Activated T-helper 1 cell treated with anti-CD3 and anti-CD28 coated beads, Interleukin-12 subunit alpha, Interleukin-12 subunit beta, Interleukin-2, Interleukin-4 antibody, amounts not matched to agents 30 ng/mL and 10 ng/mL and 1 ng/mL, durations not matched to agents 14 hours and 24 hours and 36 hours (primary cell): ENCODE measurements around the gene TUBB8. TPM values are rescaled to one million over a fixed set of nuclear protein-coding genes. Genes with fewer than 3 reads are reported as not detected.

Experiments used
- DNase-seq: peaks from one replicate; pipeline ENCODE4 v3.0.0; 2021; ENCODE audit warnings: low spot score
- H3K27ac Mint-ChIP-seq: one replicate; pipeline ENCODE4 v1.8.0; 2021; ENCODE audit warnings: mild to moderate bottlenecking, mixed read lengths
- H3K27me3 Mint-ChIP-seq: one replicate; pipeline ENCODE4 v1.8.0; 2022; ENCODE audit warnings: mild to moderate bottlenecking, moderate library complexity, mixed read lengths; ENCODE audit not compliant: insufficient read depth
- H3K36me3 Mint-ChIP-seq: one replicate; pipeline ENCODE4 v1.8.0; 2021; ENCODE audit warnings: low read depth, mixed read lengths
- H3K4me1 Mint-ChIP-seq: one replicate; pipeline ENCODE4 v1.8.0; 2021; ENCODE audit warnings: low read depth, mixed read lengths
- H3K4me3 Mint-ChIP-seq: one replicate; pipeline ENCODE4 v1.8.0; 2021; ENCODE audit warnings: mild to moderate bottlenecking, moderate library complexity, mixed read lengths
- H3K9me3 Mint-ChIP-seq: one replicate; pipeline ENCODE4 v1.8.0; 2021; ENCODE audit warnings: mixed read lengths
- intact Hi-C: fragments of 100-400 bp; cut with micrococcal nuclease; formaldehyde crosslinking; loops from one replicate; pipeline ENCODE4 v1.15.1; 2024
- total RNA-seq: library from RNA; stranded (reverse); gene quantifications from 2 replicates; pipeline ENCODE4 v1.2.3, GENCODE V29; 2022

TUBB8 gene
- not detected in 2 replicates for total RNA-seq

DNA sequence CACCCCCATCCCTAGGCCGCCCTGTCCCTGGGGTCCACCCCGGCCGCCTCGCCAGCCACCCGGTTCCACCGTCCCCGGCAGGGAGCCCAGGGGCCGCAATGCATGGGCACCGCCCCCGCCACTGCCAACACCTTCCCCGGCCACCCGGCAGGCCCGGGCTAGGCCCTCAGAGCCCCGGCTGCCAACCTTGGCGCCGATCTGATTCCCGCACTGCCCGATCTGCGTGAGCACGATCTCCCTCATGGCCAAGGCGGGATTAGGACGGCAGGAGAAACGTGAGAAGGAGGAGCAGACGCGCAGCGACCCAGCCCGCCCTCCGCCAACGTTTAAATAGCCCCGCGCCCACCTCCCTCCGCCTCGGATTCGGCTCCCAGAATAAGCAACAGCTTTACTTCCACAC, at the start of gene TUBB8:
TUBB8 (minus strand) TSS at position 301 of the 400 bp plus-strand sequence; CDS start at position 243, 58 bp downstream.
- H3K4me3 Mint-ChIP-seq, result no peak within 1 kb of the TSS
- H3K4me1 Mint-ChIP-seq, result no peaks in the 10 kb centered on the region
- no peak for DNase-seq
- no peaks in the 10 kb centered on the region for H3K27me3 Mint-ChIP-seq
- H3K36me3 Mint-ChIP-seq, result no peaks in the 10 kb centered on the region
- H3K9me3 Mint-ChIP-seq, result no peaks in the 10 kb centered on the region
- intact Hi-C loops, result no loop called here
- no peak within 1 kb of the TSS for H3K27ac Mint-ChIP-seq

GRCh38 chr10:96466-96865, 47.4 kb upstream of the TUBB8 start:
- H3K36me3 Mint-ChIP-seq, result no peaks in the 10 kb centered on the region
- H3K9me3 Mint-ChIP-seq, result peaks cover 38% of the 10 kb centered on the region
- peaks cover 4% of the 10 kb centered on the region for H3K27me3 Mint-ChIP-seq
- H3K4me1 Mint-ChIP-seq, result no peaks in the 10 kb centered on the region
- H3K27ac Mint-ChIP-seq, result no peak overlapping the region
- intact Hi-C loops, result no loop called here
- no peak for DNase-seq
- H3K4me3 Mint-ChIP-seq, result no peak overlapping the region

DNA sequence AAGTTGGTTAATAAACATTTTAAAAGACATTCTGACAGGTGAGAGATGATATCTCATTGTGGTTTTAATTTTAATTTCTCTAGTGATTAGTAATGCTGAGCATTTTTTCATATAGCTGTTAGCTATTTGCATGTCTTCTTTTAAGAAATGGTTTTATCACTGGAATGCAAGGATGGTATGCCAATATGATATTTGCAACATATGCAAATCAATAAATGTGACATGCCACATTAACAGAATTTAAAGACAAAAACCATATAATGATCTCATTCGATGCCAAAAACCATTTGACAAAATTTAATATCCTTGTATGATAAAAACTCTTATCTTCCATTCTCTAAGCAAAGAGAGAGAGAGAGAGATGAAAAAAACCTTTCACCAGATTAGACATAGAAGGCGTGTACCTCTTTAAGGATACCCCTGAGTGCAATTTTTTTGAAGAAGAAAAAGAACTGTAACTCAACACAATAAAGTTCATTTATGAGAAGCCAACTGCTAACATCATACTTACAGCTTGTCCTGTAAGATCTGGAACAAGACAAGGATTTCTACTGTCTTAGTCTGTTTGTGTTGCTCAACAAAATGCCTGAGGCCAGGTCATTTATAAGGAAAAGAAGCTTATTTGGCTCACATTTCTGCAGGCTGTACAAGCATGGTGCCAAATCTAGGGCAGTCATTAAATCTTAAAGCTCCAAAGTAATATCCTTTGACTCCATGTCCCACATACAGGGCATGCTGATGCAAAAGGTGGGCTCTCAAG, 46.4 kb upstream of the TUBB8 start:
- intact Hi-C loops, result no loop called here
- H3K4me3 Mint-ChIP-seq, result no peak overlapping the region
- H3K27me3 Mint-ChIP-seq, result peaks cover 4% of the 10 kb centered on the region
- no peak overlapping the region for H3K27ac Mint-ChIP-seq
- no peaks in the 10 kb centered on the region for H3K4me1 Mint-ChIP-seq
- no peaks in the 10 kb centered on the region for H3K36me3 Mint-ChIP-seq
- no peak for DNase-seq
- H3K9me3 Mint-ChIP-seq, result peaks cover 38% of the 10 kb centered on the region

DNA sequence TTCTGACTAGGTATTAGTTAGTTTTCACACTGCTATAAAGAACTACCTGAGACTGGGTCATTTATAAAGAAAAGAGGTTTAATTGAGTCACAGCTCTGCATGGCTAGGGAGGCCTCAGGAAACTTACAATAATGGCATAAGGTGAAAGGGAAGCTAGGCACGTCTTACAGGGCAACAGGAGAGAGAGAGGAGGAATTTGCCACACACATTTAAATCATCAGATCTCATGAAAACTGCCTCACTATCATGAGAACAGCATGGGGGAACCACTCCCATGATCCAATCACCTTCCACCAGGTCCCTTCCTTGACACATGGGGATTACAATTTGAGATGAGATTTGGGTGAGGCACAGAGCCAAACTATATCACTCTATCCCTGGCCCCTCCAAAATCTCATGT, 45.5 kb upstream of the TUBB8 start:
- Mint-ChIP-seq H3K27me3 (peaks cover 8% of the 10 kb centered on the region), H3K27ac (no peak overlapping the region)

GRCh38 chr10:92846-93245, 43.8 kb upstream of the TUBB8 start:
- intact Hi-C loops, result no loop called here
- peaks cover 9% of the 10 kb centered on the region for H3K27me3 Mint-ChIP-seq
- no peaks in the 10 kb centered on the region for H3K4me1 Mint-ChIP-seq
- no peaks in the 10 kb centered on the region for H3K36me3 Mint-ChIP-seq
- no peak overlapping the region for H3K4me3 Mint-ChIP-seq
- no peak overlapping the region for H3K27ac Mint-ChIP-seq
- DNase-seq, result no peak
- peaks cover 26% of the 10 kb centered on the region for H3K9me3 Mint-ChIP-seq

More for the DNA sequence above, 45.5 kb upstream of the TUBB8 start:
- Mint-ChIP-seq H3K4me3 (no peak overlapping the region), H3K4me1 (no peaks in the 10 kb centered on the region), H3K9me3 (peaks cover 38% of the 10 kb centered on the region), H3K36me3 (no peaks in the 10 kb centered on the region)
- no peak for DNase-seq
- intact Hi-C loops, result no loop called here

- H3K4me3 Mint-ChIP-seq, result no peak overlapping the region
- intact Hi-C loops, result no loop called here
Observed at GRCh38 chr10:92153-92552, 43.1 kb upstream of the TUBB8 start.

GRCh38 chr10:91313-91712, 42.2 kb upstream of the TUBB8 start:
- H3K27ac Mint-ChIP-seq, result no peak overlapping the region
- no peaks in the 10 kb centered on the region for H3K4me1 Mint-ChIP-seq
- no peaks in the 10 kb centered on the region for H3K36me3 Mint-ChIP-seq
- no peak overlapping the region for H3K4me3 Mint-ChIP-seq
- peaks cover 7% of the 10 kb centered on the region for H3K27me3 Mint-ChIP-seq
- no peak for DNase-seq
- intact Hi-C loops, result no loop called here
- peaks cover 15% of the 10 kb centered on the region for H3K9me3 Mint-ChIP-seq

More at GRCh38 chr10:92153-92552, 43.1 kb upstream of the TUBB8 start:
- H3K9me3 Mint-ChIP-seq, result peaks cover 19% of the 10 kb centered on the region
- no peaks in the 10 kb centered on the region for H3K36me3 Mint-ChIP-seq
- H3K27me3 Mint-ChIP-seq, result peaks cover 7% of the 10 kb centered on the region
- DNase-seq, result no peak
- H3K27ac Mint-ChIP-seq, result no peak overlapping the region
- H3K4me1 Mint-ChIP-seq, result no peaks in the 10 kb centered on the region

DNA sequence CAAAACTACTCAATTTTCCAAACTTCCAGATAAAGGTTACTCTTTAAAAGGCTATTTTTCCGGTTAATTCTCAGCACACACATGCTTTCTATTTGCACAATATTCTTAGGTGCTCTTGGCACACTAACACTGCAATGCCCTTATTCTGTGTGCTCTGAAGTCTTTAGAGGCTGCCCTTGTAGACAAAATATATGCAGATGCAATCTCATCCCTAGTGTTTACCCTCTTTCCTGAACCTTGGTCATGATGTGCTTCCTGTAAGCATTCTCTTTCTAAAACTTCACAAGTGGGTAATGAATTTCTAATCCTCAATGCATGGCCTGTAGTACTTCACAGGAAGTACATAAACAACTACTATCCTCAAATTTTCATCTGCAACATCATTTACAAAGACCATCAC, 41.1 kb upstream of the TUBB8 start:
- Mint-ChIP-seq H3K4me3 (no peak overlapping the region), H3K9me3 (peaks cover 9% of the 10 kb centered on the region), H3K27me3 (peaks cover 7% of the 10 kb centered on the region), H3K36me3 (no peaks in the 10 kb centered on the region), H3K27ac (no peak overlapping the region), H3K4me1 (no peaks in the 10 kb centered on the region)
- no peak for DNase-seq
- intact Hi-C loops, result no loop called here

GRCh38 chr10:89248-89647, 40.2 kb upstream of the TUBB8 start:
- peaks cover 7% of the 10 kb centered on the region for H3K27me3 Mint-ChIP-seq
- no peaks in the 10 kb centered on the region for H3K4me1 Mint-ChIP-seq
- DNase-seq, result no peak
- peaks cover under 1% of the 10 kb centered on the region for H3K9me3 Mint-ChIP-seq
- no peak overlapping the region for H3K4me3 Mint-ChIP-seq
- intact Hi-C loops, result no loop called here
- H3K36me3 Mint-ChIP-seq, result no peaks in the 10 kb centered on the region
- H3K27ac Mint-ChIP-seq, result no peak overlapping the region

GRCh38 chr10:88253-88652, 39.2 kb upstream of the TUBB8 start:
- Mint-ChIP-seq H3K36me3 (no peaks in the 10 kb centered on the region), H3K4me1 (no peaks in the 10 kb centered on the region), H3K9me3 (no peaks in the 10 kb centered on the region), H3K4me3 (no peak overlapping the region), H3K27me3 (peaks cover 7% of the 10 kb centered on the region), H3K27ac (no peak overlapping the region)
- DNase-seq, result no peak
- intact Hi-C loops, result no loop called here

DNA sequence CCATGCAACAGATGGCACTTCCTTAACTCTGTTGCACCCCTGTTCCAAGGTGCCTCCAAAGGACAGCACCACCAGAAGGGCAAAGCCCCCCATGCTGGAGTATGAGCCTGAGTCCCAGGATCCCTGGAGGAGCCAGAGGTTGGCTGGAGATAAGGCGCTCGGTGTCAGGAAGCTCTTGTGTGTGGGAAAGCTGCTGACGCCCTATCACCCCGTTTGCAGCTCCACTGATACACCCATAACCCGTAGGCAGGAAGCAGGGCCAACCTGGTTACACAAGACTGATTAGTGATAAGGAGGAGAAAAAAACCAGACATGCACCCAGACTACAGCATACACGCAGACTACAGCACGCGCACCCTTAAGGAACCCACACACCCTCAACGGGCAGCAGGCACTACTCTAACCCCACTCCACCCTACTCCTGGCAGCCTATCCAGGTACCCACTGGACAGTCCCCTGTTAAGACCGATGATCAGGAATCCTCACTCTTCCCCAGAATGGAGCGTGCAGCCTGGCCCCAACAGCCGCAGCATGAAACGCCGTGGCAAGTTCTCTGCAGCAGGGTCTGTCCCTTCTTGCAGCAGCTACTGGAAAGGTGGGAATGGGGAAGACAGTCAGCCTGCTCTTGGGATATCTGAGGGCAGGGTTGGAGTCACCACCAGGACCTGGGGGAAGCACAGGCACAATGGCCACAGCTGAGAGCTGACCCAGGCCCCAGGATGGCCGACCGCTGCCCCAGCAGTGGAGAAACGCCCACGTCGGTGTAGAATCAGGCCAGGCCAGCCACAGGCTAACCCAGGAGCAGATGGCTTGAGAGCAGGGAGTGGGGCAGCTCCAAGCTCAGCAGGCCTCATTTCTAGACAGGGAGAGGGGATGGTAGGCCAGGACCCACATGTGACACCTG, 38.3 kb upstream of the TUBB8 start:
- DNase-seq, result no peak
- Mint-ChIP-seq H3K9me3 (no peaks in the 10 kb centered on the region), H3K27ac (no peak overlapping the region), H3K27me3 (peaks cover 7% of the 10 kb centered on the region), H3K36me3 (no peaks in the 10 kb centered on the region), H3K4me1 (no peaks in the 10 kb centered on the region), H3K4me3 (no peak overlapping the region)
- intact Hi-C loops, result no loop called here

GRCh38 chr10:86031-86430, 36.9 kb upstream of the TUBB8 start:
- no peak for DNase-seq
- intact Hi-C loops, result no loop called here
- H3K4me3 Mint-ChIP-seq, result no peak overlapping the region

GRCh38 chr10:85044-85443, 35.9 kb upstream of the TUBB8 start:
- Mint-ChIP-seq H3K9me3 (no peaks in the 10 kb centered on the region), H3K27ac (no peak overlapping the region), H3K27me3 (peaks cover 3% of the 10 kb centered on the region), H3K4me3 (no peak overlapping the region), H3K36me3 (no peaks in the 10 kb centered on the region), H3K4me1 (no peaks in the 10 kb centered on the region)
- DNase-seq, result no peak
- intact Hi-C loops, result no loop called here

More at GRCh38 chr10:86031-86430, 36.9 kb upstream of the TUBB8 start:
- Mint-ChIP-seq H3K9me3 (no peaks in the 10 kb centered on the region), H3K4me1 (no peaks in the 10 kb centered on the region), H3K27me3 (peaks cover 7% of the 10 kb centered on the region), H3K27ac (no peak overlapping the region), H3K36me3 (no peaks in the 10 kb centered on the region)
